ENCODE measurements around the gene COQ3.

COQ3 gene

GRCh38 chr6:99324996-99325395, 69.0 kb downstream of the COQ3 start:
- no peak for DNase-seq
